Naive thymus-derived CD8-positive, alpha-beta T cell (primary cell): Measurements from ENCODE around the gene PEAR1. TPM values are rescaled to one million over a fixed set of nuclear protein-coding genes. Genes with fewer than 3 reads are reported as not detected.
A peak's percentile ranks its signal among the peaks of the same experiment; 100 is the strongest.

Experiments used
- ATAC-seq, 2 donors: fragments of 150-1000 bp; cut with Tn5 transposase in 1 of 2; sonication (Bioruptor Pico), chemical (Tn5 transposase) in 1 of 2; 1 replicate in 1 of 2; 2 replicates in 1 of 2; pipeline ENCODE4 v1.10.0; 2021; ENCODE audit warnings: mild to moderate bottlenecking in 2 of 2, moderate library complexity in 2 of 2
- POLR2A ChIA-PET: fragments of 350-600 bp; sonication (Branson Sonifier 250); formaldehyde crosslinking; loops from one replicate; lab custom pipeline; 2021; ENCODE audit warnings: antibody characterized with exemption; lab: Charles Lee
- DNase-seq, 10 donors: peaks; one replicate each; pipeline versions ENCODE4 v3.0.0 to v3.0.0-alpha.2; 2020 to 2022
- H3K27ac Mint-ChIP-seq, 10 donors: one replicate each; pipeline ENCODE4 v1.8.0; 2020 to 2022; ENCODE audit warnings: mild to moderate bottlenecking in 10 of 10, mixed read lengths in 10 of 10, moderate library complexity in 4 of 10, inconsistent platforms in 1 of 10
- H3K27me3 Mint-ChIP-seq, 5 donors: one replicate each; pipeline ENCODE4 v1.8.0; 2021 to 2022; ENCODE audit warnings: mixed read lengths in 5 of 5
- H3K36me3 Mint-ChIP-seq, 3 donors: one replicate each; pipeline ENCODE4 v1.8.0; 2020 to 2022; ENCODE audit warnings: mixed read lengths in 3 of 3, mild to moderate bottlenecking in 2 of 3, inconsistent platforms in 1 of 3
- H3K4me1 Mint-ChIP-seq, 4 donors: one replicate each; pipeline ENCODE4 v1.8.0; 2021 to 2022; ENCODE audit warnings: mixed read lengths in 4 of 4
- H3K4me3 Mint-ChIP-seq, 10 donors: one replicate each; pipeline ENCODE4 v1.8.0; 2020 to 2022; ENCODE audit warnings: mild to moderate bottlenecking in 10 of 10, mixed read lengths in 10 of 10, moderate library complexity in 6 of 10, inconsistent platforms in 1 of 10
- H3K9me3 Mint-ChIP-seq, 9 donors: one replicate each; pipeline ENCODE4 v1.8.0; 2020 to 2022; ENCODE audit warnings: mixed read lengths in 9 of 9, mild to moderate bottlenecking in 3 of 9, inconsistent platforms in 1 of 9, moderate library complexity in 1 of 9
- polyA plus RNA-seq, 3 donors: library from polyadenylated mRNA; unstranded; fragments of 300-500 nt; fragmentation: Illumina TruSeq; gene quantifications; one replicate each; pipeline ENCODE4 v1.2.3, GENCODE V29; 2021
- total RNA-seq, 8 experiments: library from RNA in 2 of 8; stranded (reverse) in 2 of 8; gene quantifications; one replicate each; pipeline ENCODE4 v1.2.3 and lab custom pipeline; 2021 to 2026

Gene PEAR1
- total and polyA plus RNA-seq, 5 experiments from 2014 or later, result 0.11 TPM; not detected in 4

DNA sequence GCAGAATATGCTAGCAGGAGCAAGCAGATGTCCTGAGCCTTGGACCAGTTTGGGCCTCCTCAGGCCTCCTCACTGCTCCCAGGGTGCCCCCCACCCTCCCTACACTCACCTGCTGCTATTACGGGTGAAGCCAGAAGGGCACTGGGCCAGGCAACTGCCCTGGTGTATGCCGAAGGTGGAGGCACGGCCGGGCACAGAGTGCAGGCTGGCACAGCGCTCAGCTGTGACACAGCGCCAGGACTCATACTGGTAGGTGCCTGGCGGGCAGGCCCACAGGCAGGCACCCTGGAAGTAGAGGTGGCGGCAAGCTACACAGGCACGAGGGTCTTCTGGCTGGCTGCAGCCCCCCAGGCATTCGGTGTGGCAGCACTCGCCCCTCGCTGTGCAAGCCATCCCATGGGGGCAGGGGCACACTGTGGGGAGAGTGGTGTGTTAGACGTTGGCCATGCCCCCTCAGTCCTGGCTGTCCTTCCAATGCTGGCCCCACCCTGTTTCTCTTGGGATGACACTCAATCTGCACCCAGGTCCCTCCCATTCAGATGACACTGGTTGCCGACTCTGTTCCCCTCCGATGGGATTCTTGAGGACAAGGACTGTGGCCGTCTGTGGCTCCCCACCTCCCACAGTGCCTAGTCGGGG is 41.6 kb upstream of the PEAR1 start:
- peaks cover 0 to 20% (median 0%) of the 10 kb centered on the region in 5 donors for H3K27me3 Mint-ChIP-seq
- POLR2A ChIA-PET, result interaction anchor here (1.6 kb wide), 1 partner anchor 32 kb away, joined by 4 read pairs; no protein-coding TSS in a partner anchor
- H3K36me3 Mint-ChIP-seq, result no peaks in the 10 kb centered on the region
- no peak for ATAC-seq
- no peak overlapping the region for H3K27ac Mint-ChIP-seq
- no peak for DNase-seq
- peaks cover 10 to 21% (median 17%) of the 10 kb centered on the region in 4 donors for H3K4me1 Mint-ChIP-seq
- H3K4me3 Mint-ChIP-seq, result no peak overlapping the region
- no peaks in the 10 kb centered on the region for H3K9me3 Mint-ChIP-seq

DNA sequence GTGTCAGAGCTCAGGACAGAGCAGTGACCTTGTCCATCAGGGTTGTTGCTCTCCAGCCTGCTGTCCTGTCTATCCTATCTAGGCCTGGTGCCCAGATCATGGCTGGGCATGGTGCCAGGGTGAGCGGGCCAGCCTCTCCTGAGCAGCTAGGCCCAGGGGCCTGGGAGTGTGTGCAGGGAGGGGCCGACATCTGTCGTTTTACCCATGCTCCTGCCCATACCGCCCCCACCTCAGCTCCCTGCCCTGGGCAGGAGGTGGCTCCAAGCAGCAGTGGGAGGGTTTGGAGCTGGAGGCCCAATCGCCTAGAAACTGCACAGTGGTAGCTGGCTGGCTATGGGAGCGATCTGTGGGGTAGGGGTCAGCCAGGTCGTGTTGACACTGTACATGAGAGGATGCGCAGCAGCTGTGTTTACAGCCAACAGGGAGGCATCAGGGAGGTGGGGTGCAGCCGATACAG is 41.1 kb upstream of the PEAR1 start:
- no peaks in the 10 kb centered on the region for H3K9me3 Mint-ChIP-seq
- no peak overlapping the region for H3K27ac Mint-ChIP-seq
- H3K4me1 Mint-ChIP-seq, result peaks cover 10 to 18% (median 15%) of the 10 kb centered on the region in 4 donors
- H3K27me3 Mint-ChIP-seq, result peaks cover 0 to 16% (median 0%) of the 10 kb centered on the region in 5 donors
- ATAC-seq (no peak), DNase-seq (no peak)
- no peaks in the 10 kb centered on the region for H3K36me3 Mint-ChIP-seq
- H3K4me3 Mint-ChIP-seq, result no peak overlapping the region
- POLR2A ChIA-PET, result interaction anchor here (1.6 kb wide), 1 partner anchor 32 kb away, joined by 4 read pairs; no protein-coding TSS in a partner anchor

DNA sequence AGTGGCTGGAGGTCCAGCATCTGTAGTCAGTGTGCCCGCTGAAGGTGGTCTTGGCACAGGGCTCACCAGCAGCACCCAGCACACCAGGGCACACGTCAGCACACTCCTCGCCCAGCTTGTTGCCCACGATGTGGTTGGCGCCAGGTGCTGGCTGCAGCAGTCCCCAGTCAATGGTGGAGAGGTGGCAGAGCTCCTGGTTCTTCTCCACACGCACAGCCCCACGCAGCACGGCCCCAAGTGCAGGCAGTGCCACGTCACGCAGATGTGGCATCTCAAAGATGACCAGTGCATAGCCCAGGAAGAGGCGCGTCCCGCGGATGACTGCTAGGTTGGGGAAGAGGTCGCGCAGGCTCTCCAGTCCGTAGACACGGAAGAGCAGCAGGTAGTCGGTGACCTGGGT is 39.8 kb upstream of the PEAR1 start:
- no peak for DNase-seq
- Mint-ChIP-seq H3K27me3 (peaks cover 0 to 22% (median 10%) of the 10 kb centered on the region in 5 donors), H3K36me3 (no peaks in the 10 kb centered on the region), H3K27ac (peak overlapping the region in 3 of 10 donors; percentile 56 to 71 (median 67)), H3K4me3 (no peak overlapping the region), H3K9me3 (no peaks in the 10 kb centered on the region), H3K4me1 (peaks cover 4 to 10% (median 9%) of the 10 kb centered on the region in 4 donors)
- POLR2A ChIA-PET, result interaction anchor here (1.6 kb wide), 1 partner anchor 30 kb away, joined by 4 read pairs; no protein-coding TSS in a partner anchor
- ATAC-seq, result no peak

DNA sequence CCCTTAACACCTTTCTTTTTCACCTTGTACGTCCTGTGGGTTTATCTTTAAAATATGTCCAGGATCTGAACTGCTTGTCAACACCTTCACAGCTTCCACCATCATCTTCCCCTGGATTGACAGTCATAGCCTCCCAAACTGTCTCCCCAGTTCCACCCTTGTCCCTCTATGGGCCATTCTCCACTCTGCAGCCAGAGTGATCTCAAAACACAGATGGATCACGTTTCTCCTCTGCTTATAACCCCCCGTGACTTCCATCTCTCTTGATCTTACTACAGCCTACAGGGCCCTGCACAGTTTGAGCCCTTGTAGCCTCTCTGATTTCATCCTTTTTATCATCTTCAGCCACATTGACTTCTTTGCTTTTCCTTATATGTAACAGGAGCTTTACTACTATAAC is 38.9 kb upstream of the PEAR1 start:
- no peak for DNase-seq
- Mint-ChIP-seq H3K4me3 (no peak overlapping the region), H3K27ac (no peak overlapping the region), H3K36me3 (no peaks in the 10 kb centered on the region), H3K9me3 (no peaks in the 10 kb centered on the region), H3K4me1 (peaks cover 0 to 10% (median 8%) of the 10 kb centered on the region in 4 donors), H3K27me3 (peaks cover 0 to 22% (median 10%) of the 10 kb centered on the region in 5 donors)
- no peak for ATAC-seq
- POLR2A ChIA-PET, result interaction anchor here (1.6 kb wide), 1 partner anchor 8 kb away, joined by 4 read pairs; no protein-coding TSS in a partner anchor

DNA sequence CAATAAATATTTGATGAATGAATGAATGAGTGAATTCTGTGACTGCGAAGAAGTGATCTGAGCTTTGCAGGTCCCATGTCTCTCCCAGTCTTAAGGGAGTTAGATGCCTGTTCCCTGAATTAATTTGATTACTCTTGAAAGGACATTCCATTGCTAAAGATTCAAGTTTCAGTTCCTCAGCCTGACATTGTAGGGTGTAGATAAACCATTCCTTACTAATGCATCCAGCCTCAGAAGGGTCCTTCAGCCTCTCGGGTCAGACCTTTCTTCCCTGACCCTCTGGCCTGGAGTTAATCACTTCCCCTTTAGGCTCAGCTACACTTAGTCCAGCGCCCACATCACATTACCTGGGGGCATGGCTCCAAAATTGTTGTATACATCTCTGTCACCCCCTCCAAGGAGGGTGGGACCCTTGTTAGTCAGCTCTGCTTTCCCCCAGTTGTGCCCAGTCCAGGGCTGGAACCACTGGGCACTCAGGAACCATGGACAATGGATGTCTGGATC is 37.2 kb upstream of the PEAR1 start:
- DNase-seq (no peak), ATAC-seq (no peak)
- Mint-ChIP-seq H3K36me3 (no peaks in the 10 kb centered on the region), H3K4me1 (peaks cover 6 to 21% (median 14%) of the 10 kb centered on the region in 4 donors), H3K27me3 (peaks cover 2 to 31% (median 16%) of the 10 kb centered on the region in 5 donors), H3K27ac (no peak overlapping the region), H3K4me3 (no peak overlapping the region), H3K9me3 (no peaks in the 10 kb centered on the region)
- POLR2A ChIA-PET, result interaction anchor here (1.6 kb wide), 1 partner anchor 9 kb away, joined by 4 read pairs; no protein-coding TSS in a partner anchor

DNA sequence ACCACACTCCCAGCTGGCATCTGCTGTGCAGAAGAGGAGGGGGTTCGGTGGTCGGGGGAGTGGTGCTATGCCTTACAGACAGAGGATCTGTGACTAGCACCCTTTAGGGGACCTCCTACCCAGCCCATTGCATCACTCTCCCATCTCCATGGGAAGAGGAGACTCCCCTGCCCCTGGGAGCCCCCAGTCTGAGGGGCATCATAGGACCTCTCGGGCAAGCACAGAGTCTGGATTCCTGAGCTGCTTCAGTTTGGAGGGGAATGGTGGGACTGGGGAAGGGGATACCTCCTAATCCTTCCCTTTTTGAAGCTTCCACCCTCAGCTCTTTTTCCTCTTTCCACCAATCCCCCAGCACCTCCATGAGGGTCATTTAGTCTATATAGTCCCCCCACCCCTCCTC is 36.0 kb upstream of the PEAR1 start:
- ATAC-seq (no peak), DNase-seq (no peak)
- POLR2A ChIA-PET, result interaction anchor here (1.1 to 1.4 kb wide), 2 partner anchors 9 to 14 kb away, joined by 3 to 5 read pairs; no protein-coding TSS in a partner anchor
- peaks cover 6 to 27% (median 19%) of the 10 kb centered on the region in 4 donors for H3K4me1 Mint-ChIP-seq
- H3K9me3 Mint-ChIP-seq, result no peaks in the 10 kb centered on the region
- no peak overlapping the region for H3K27ac Mint-ChIP-seq
- no peaks in the 10 kb centered on the region for H3K36me3 Mint-ChIP-seq
- no peak overlapping the region for H3K4me3 Mint-ChIP-seq
- H3K27me3 Mint-ChIP-seq, result peaks cover 7 to 43% (median 28%) of the 10 kb centered on the region in 5 donors

DNA sequence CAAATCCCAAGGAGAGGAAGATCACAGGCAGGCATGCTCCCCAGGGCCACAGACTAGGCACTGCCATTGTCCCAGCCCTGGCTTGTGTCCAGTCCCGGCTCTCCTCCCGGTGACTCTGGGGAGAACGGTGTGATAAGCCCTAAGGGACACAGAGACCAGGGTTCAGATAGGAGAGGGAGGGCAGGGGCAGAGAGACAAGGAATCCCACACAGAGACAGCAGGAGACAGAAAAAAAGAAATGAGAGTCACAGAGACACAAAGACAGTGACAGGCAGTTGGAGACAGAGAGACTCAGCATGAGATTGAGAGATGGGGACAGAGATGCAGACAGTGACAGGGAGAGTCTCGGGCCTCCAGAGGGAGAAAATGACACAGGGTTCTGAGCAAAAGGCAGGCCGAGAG is 35.0 kb upstream of the PEAR1 start:
- DNase-seq, result no peak
- Mint-ChIP-seq H3K36me3 (no peaks in the 10 kb centered on the region), H3K27me3 (peaks cover 13 to 53% (median 34%) of the 10 kb centered on the region in 5 donors), H3K9me3 (no peaks in the 10 kb centered on the region), H3K4me3 (peak overlapping the region in 7 of 10 donors; percentile 1 to 75 (median 36)), H3K27ac (peak overlapping the region in 2 of 10 donors; percentile 5 to 77), H3K4me1 (peaks cover 11 to 34% (median 25%) of the 10 kb centered on the region in 4 donors)
- no peak for ATAC-seq
- POLR2A ChIA-PET, result interaction anchor here (1.4 kb wide), 1 partner anchor 10 kb away, joined by 5 read pairs; no protein-coding TSS in a partner anchor

DNA sequence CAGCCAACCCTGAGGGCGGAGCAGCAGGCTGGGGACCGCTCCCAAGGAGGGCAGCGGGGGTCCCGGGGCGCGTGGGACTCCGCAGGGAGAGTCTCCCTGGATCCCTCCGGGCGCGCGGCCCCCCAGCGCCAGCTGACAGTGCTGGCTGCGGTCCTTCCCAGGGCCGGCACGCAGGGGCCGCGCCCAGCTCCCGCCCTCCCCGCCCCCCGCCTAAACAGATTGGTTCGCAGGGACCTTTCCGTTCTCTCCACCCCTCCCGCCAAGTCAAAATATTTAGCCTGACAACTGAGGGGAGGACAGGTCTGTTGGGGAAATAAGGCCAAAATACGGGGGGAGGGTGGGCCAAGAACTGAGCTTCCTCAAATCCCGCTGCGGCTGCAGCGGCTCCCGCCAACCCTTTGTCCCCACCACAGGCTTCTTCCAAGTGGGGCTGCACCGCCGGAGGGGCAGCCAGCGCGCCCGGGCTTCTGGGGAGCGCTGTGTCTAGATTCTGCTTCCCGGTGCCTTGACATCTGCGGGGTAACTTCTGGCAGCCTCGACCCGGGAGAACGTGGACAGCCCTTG is 34.5 kb upstream of the PEAR1 start, which contains the start of gene INSRR:
TSS of gene INSRR (minus strand) at position 159 of the 564 bp plus-strand sequence. CDS start 496 bp downstream, outside the sequence.
- Mint-ChIP-seq H3K9me3 (no peaks in the 10 kb centered on the region), H3K4me1 (peaks cover 11 to 37% (median 28%) of the 10 kb centered on the region in 4 donors), H3K4me3 (peak within 1 kb of the TSS; percentile 72 to 92 (median 83)), H3K36me3 (no peaks in the 10 kb centered on the region), H3K27me3 (peaks cover 18 to 58% (median 39%) of the 10 kb centered on the region in 5 donors), H3K27ac (peak within 1 kb of the TSS in 3 of 10 donors; percentile 5 to 77 (median 15))
- ATAC-seq (peak in 1 of 2 donors; percentile 3), DNase-seq (peak in 1 of 10 donors; percentile 15)
- POLR2A ChIA-PET, result interaction anchor here (1.9 to 3.0 kb wide), 3 partner anchors 10 to 60 kb away, joined by 12 to 13 read pairs (median 13); no protein-coding TSS in a partner anchor

DNA sequence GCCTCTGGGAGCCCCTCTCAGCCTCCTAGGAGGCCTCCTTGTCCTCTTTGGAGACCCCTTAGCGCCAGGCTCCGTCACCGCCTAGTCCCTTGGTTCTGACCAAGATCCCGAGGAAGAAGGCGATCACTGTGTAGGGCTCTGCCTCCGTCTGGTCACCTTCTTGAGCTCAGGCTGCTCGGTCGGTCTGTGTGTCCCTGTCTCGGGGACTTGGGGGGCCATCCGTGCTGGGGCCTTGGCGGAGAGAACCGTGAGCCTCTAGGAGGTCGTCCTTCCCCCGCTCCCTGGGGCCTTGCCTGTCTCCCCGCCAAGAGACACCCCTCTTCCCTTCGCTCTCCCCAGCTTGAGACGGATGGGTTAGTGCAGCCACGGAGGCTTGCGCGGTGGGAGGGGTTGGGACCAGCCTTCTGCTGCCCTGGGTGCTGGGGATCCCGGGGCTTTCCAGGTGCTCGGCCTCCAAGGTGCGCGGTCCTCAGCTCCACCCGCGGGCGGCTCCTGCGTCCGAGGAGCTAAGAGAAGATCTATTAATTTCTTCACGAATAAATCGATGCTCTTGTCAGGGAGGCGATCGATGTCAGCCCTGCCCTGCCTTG is 33.9 kb upstream of the PEAR1 start:
- DNase-seq, result peak in 4 of 10 donors; percentile 5 to 29 (median 22)
- Mint-ChIP-seq H3K36me3 (no peaks in the 10 kb centered on the region), H3K27ac (peak overlapping the region in 1 of 10 donors; percentile 71), H3K9me3 (no peaks in the 10 kb centered on the region), H3K27me3 (peaks cover 21 to 64% (median 40%) of the 10 kb centered on the region in 5 donors), H3K4me3 (peak overlapping the region; percentile 72 to 92 (median 83)), H3K4me1 (peaks cover 11 to 37% (median 28%) of the 10 kb centered on the region in 4 donors)
- POLR2A ChIA-PET, result interaction anchor here (0.6 to 3.0 kb wide), 7 partner anchors 11 to 134 kb away, joined by 3 to 13 read pairs (median 5); partner anchors contain the start of gene HDGF
- ATAC-seq, result peak; percentile 31 to 35

DNA sequence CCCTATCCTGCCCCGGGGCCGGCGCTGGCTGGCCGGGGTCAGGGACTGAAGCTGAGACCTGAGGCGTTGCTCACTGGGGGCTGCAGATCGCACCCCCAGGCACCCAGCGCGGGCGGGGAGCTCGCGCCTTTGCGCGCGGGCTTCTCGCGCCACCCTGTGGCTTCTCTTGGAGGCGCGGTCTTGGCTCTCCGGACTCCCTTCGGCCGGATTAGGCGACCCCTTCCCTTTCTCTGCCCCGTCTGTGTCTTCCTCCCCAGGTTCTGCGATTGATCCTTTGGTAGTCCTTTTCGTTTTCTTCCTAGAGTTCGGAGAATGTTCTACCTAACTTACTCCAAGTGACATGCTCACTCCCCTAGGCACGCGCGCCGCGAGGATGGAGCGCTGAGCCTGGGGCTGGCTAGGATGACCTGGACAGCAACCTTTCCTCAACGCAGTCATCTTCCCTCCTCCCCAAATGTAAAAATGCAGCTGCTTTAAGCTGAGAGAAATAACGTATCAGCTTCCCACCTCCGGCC is 33.3 kb upstream of the PEAR1 start:
- Mint-ChIP-seq H3K4me3 (peak overlapping the region; percentile 72 to 92 (median 83)), H3K27me3 (peaks cover 21 to 69% (median 43%) of the 10 kb centered on the region in 5 donors), H3K9me3 (no peaks in the 10 kb centered on the region), H3K36me3 (no peaks in the 10 kb centered on the region), H3K27ac (peak overlapping the region in 5 of 10 donors; percentile 14 to 69 (median 64)), H3K4me1 (peaks cover 11 to 37% (median 28%) of the 10 kb centered on the region in 4 donors)
- POLR2A ChIA-PET, result interaction anchor here (0.6 to 3.0 kb wide), 8 partner anchors 11 to 134 kb away, joined by 3 to 13 read pairs (median 4); partner anchors contain the start of gene HDGF
- DNase-seq (peak; percentile 27 to 69 (median 56)), ATAC-seq (peak; percentile 65 to 69)

DNA sequence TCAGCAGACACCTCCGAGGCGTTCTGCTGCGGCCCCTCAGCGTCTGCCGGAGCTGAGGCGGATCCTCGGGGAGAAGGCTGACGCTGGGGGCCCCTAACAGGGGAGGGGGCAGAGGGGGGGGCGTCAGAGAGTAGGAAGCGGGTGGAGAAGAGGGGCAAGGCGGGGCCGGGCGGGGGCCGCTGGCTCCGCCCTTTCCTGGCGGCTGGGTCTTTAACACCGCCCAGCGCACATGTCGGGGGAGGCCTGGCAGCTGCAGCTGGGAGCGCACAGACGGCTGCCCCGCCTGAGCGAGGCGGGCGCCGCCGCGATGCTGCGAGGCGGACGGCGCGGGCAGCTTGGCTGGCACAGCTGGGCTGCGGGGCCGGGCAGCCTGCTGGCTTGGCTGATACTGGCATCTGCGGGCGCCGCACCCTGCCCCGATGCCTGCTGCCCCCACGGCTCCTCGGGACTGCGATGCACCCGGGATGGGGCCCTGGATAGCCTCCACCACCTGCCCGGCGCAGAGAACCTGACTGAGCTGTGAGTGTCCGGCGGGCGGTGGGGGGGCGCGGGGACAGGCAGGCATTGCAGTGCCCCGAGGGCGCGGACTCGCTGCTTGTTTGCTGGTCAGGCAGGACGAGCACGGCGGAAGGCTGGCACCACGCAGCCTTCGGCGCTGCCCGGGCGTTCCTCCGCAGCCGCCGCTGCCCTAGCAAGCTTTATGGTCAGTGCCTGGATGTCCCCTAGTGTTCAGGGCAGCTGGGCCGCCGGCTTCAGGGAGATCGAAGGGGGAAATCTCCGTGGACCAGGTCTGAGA is 32.7 kb upstream of the PEAR1 start, which contains the start of gene NTRK1:
TSS of gene NTRK1 (plus strand) at position 238 of the 796 bp plus-strand sequence. CDS start at position 308, 70 bp downstream.
- Mint-ChIP-seq H3K27ac (peak within 1 kb of the TSS in 5 of 10 donors; percentile 45 to 71 (median 67)), H3K27me3 (peaks cover 22 to 76% (median 50%) of the 10 kb centered on the region in 5 donors), H3K9me3 (no peaks in the 10 kb centered on the region), H3K4me3 (peak within 1 kb of the TSS; percentile 72 to 92 (median 83)), H3K4me1 (peaks cover 14 to 43% (median 32%) of the 10 kb centered on the region in 4 donors), H3K36me3 (no peaks in the 10 kb centered on the region)
- DNase-seq (peak; percentile 37 to 74 (median 48)), ATAC-seq (peak; percentile 82 to 86)
- POLR2A ChIA-PET, result interaction anchor here (0.6 to 3.0 kb wide), 9 partner anchors 12 to 171 kb away, joined by 3 to 13 read pairs (median 3); partner anchors contain the start of genes HDGF and PRCC
